ENCODE data around the gene TESPA1.

Gene TESPA1

GRCh38 chr12:54958048-54958658, 26.4 kb downstream of the TESPA1 start:
- TF ChIP-seq ZFX (IDR thresholded peaks at IDR 0.05) (no peak), CTCF (conservative IDR thresholded peaks at IDR 0.05) (peak; percentile 81)
- no peak overlapping the region for H3K27ac ChIP-seq

- TF ChIP-seq ZFX (IDR thresholded peaks at IDR 0.05) (no peak), CTCF (conservative IDR thresholded peaks at IDR 0.05) (no peak)
- H3K27ac ChIP-seq: no peak overlapping the region
Observed at GRCh38 chr12:54956818-54957641, 27.5 kb downstream of the TESPA1 start.

GRCh38 chr12:54956322-54956721, 28.2 kb downstream of the TESPA1 start:
- H3K27ac ChIP-seq: no peak overlapping the region
- TF ChIP-seq CTCF (conservative IDR thresholded peaks at IDR 0.05): no peak
- no peak for TF ChIP-seq ZFX (IDR thresholded peaks at IDR 0.05)

GRCh38 chr12:54954801-54955200, 29.8 kb downstream of the TESPA1 start:
- no peak overlapping the region for H3K27ac ChIP-seq
- TF ChIP-seq CTCF (conservative IDR thresholded peaks at IDR 0.05) (no peak), ZFX (IDR thresholded peaks at IDR 0.05) (no peak)

GRCh38 chr12:54954228-54954627, 30.3 kb downstream of the TESPA1 start:
- TF ChIP-seq CTCF (conservative IDR thresholded peaks at IDR 0.05) (no peak), ZFX (IDR thresholded peaks at IDR 0.05) (no peak)
- H3K27ac ChIP-seq: no peak overlapping the region

GRCh38 chr12:54950071-54950727, 34.4 kb downstream of the TESPA1 start:
- H3K27ac ChIP-seq: no peak overlapping the region
- TF ChIP-seq CTCF (conservative IDR thresholded peaks at IDR 0.05): no peak
- no peak for TF ChIP-seq ZFX (IDR thresholded peaks at IDR 0.05)

All from C4-2B (cell line).